Stimulated activated CD4-positive, alpha-beta T cell treated with anti-CD3 and anti-CD28 coated beads, Interleukin-4, amount 100 ng/mL, for 1 hour (primary cell): ENCODE results near the gene ULK4.
"Not testable (repeated sequence)": the region's sequence is repeated elsewhere in the genome, so short reads cannot be mapped to it uniquely, and the experiment has no call there.

ENCODE experiments used
- DNase-seq: peaks from one replicate; pipeline ENCODE4 v3.0.0-alpha.2; 2020

Gene ULK4

GRCh38 chr3:41478278-41478677 lies 483.6 kb downstream of the ULK4 start:
- no peak for DNase-seq

GRCh38 chr3:41477399-41478014 lies 484.4 kb downstream of the ULK4 start:
- no peak for DNase-seq

DNA sequence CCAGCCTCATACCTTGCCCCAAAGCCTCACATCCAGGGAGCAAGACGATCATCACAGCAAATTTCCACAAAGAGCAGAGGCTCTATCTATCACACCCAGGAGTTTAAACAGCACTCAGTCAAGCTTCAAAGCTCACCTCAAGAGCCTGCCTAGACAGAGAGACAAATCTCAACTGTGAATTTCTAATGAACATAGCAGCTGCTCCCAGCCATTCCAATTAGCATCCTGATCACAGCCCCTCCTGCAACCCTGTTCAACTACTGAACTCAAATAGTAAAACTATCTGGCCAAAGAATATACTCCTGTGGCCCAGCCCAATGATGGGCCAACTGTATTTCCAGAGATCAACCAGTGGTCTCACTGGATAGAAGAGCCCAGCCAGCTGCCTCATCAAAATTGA lies 492.8 kb downstream of the ULK4 start:
- no peak for DNase-seq

- no peak for DNase-seq
Observed at GRCh38 chr3:41467481-41467880, 494.4 kb downstream of the ULK4 start.

- no peak for DNase-seq
Observed at GRCh38 chr3:41464858-41465257, 497.0 kb downstream of the ULK4 start.

DNA sequence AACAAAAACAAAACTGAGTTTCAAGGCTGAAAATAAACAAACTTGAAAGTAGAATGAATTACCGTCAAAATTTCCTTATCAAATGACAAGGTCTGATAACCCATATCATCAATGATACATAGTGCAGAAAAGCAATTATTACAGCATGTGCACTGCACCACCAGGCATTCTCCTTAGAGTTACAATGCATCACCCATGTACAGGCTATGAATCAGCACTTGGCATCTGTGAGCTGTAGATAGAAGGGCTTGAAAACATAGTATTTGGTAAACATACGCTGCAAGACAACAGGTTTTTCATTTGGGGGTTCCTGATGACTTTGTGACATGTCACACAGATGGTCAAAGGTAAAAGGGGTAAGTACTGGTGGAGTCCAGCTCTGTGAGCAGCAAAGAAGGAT lies 497.5 kb downstream of the ULK4 start:
- no peak for DNase-seq

DNA sequence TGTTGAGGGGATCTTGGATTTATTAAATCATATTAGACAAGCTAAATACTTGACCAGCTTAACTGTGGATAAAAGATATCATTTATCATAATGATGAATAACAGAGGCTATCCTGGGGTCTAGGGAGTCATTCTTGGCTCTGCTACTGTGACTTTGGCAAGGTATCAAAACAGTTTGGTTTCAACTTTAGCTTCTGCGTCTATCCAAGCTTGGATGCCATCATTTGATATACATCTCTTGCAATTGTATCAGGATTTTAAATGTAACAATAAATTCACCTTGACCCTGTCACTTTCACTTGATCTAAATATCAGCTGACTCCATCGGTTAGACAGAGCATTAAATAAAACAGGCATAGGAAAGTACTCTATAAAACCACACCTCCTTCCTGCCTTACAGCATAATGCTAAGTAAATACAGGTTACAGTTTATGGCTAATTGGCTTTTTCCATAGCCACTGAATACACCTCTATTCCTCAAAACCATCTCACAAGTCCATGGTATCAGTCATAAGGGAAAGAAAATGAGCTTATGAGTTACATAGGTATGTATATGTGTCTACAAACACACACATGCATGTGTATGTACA lies 499.7 kb downstream of the ULK4 start:
- DNase-seq: no peak

DNA sequence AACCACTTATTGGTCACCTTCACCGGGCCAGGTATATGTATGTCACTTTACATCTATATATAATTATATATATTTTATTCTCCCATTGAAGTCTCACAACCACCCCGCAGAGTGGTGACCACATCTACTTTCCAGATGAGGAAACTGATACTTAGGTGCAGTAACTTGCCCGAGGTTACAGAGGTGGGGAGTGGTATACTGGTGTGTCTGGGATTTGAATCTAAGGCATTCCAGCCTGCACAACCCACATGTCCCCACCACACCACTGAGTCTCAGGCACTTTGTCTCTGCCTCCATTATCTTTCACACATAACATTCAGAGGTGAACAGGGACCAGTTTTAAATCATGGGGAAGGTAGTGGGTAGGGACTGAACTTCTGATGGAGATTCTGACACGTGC lies 501.2 kb downstream of the ULK4 start:
- no peak for DNase-seq

- no peak for DNase-seq
Observed at GRCh38 chr3:41457176-41457575, 504.7 kb downstream of the ULK4 start.

DNA sequence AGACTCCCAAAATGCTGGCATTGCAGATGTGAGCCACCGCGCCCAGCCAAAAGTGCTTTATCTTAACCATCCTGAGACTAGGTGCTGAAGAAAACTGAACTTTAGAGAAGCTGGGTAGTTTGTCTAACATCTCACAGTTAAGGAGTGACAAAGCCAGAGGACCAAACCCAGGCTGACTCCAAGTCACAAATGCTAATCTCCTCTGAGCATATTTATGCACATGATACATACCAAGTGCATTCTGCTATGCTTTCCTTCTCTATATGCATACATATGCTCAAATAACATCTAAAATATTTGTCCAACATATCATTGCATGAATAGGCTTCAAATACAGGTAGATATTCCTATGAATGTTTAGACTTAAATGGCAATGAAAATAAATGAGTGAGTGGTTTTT lies 505.7 kb downstream of the ULK4 start:
- DNase-seq: no peak

GRCh38 chr3:41453618-41454017 lies 508.3 kb downstream of the ULK4 start:
- not testable (repeated sequence) for DNase-seq

- DNase-seq: no peak
Observed at GRCh38 chr3:41450416-41451231, 511.3 kb downstream of the ULK4 start.

DNA sequence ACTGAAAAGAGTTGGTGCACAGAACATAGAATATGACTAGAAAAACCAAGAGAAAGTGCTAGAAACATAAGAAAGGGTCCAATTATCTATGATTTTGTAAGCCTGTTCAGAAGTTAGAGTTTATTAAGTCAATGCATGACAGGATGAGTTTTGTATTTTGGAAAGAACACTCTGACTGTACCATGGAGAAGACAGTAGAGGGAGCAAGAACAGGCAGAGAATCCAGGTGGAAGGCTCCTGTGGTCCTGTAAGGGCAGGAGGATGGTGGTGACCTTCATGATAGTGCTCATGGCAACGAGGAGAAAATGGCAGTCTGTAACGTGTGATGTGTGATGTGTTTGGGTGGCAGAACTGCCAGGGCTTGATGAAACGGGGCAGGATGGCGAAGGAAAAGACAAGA lies 513.5 kb downstream of the ULK4 start:
- no peak for DNase-seq

- no peak for DNase-seq
Observed at GRCh38 chr3:41447701-41448100, 514.2 kb downstream of the ULK4 start.

DNA sequence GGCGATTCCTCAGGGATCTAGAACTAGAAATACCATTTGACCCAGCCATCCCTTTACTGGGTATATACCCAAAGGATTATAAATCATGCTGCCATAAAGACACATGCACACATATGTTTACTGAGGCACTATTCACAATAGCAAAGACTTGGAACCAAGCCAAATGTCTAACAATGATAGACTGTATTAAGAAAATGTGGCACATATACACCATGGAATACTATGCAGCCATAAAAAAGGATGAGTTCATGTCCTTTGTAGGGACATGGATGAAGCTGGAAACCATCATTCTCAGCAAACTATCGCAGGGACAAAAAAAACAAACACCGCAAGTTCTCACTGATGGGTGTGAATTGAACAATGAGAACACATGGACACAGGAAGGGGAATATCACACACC lies 515.6 kb downstream of the ULK4 start:
- not testable (repeated sequence) for DNase-seq

DNA sequence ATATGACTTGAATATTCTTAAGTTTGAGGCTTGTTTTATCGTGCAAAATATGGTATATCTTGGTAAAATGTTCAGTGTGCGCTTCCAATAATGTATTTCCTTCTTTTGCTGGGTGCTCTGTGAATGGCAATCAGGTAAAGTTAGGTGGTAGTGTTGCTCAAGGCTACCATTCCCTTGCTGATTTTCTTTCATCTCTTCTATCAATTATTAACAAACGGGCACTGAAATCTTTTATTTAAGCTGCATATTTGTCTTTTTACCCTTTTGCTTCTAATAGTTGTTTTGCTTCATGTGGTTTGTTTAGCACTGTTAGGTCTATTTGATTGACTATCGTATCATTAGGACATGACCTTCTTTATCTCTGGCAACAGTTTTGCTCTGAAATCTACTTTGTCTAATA lies 520.3 kb downstream of the ULK4 start:
- DNase-seq: no peak

DNA sequence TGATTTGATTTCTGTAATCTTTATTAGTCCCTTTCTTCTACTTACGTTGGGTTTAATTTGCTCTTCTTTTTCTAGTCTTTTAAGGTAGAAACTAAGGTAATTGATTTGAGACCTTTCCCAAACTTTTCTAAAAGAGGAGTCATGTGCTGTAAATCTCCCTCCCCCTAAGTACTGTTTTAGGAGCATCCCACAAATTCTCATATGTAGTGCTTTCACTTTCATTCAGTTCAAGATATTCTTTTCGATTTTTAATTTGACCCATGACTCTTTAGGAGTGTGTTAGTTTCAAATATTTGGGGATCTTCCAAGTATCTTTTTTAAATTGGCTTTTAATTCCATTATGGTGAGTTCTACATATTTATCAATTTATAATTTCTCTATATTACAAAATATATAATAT lies 520.8 kb downstream of the ULK4 start:
- no peak for DNase-seq

- DNase-seq: no peak
Observed at GRCh38 chr3:41436983-41437382, 524.9 kb downstream of the ULK4 start.

DNA sequence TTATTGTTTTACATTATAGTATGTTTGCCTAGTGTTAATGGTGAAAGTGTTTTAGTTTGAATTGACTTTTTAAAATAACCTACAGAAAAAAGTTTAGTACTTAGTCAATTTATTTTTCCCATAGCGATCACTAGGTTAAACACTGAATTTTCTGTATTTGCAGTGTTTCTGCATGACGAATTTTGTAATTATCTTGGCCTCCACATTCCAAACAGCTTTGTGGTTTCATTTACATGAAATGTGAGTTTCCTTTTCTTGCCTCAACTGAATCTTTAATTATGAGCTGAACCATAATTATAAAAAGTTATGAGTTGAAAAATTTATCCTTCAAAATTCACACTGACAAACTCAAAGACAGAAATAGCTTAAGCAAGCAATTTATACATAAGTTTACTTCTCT lies 527.1 kb downstream of the ULK4 start:
- no peak for DNase-seq

- DNase-seq: no peak
Observed at GRCh38 chr3:41431386-41431785, 530.5 kb downstream of the ULK4 start.

DNA sequence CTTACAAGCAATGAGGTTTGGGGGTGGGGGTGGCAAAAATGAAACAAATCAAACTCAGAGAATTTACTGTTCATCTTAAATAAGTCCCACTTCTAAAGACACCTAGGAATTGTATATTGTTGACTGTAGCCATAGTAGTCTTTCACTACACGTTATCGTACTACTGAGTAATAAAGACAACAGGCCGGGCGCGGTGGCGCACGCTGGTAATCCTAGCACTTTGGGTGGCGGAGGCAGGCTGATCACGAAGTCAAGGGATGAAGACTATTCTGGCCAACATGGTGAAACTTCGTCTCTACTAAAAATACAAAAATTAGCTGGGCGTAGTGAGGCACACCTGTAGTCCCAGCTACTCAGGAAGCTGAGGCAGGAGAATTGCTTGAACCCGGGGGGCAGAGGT lies 531.0 kb downstream of the ULK4 start:
- no peak for DNase-seq

DNA sequence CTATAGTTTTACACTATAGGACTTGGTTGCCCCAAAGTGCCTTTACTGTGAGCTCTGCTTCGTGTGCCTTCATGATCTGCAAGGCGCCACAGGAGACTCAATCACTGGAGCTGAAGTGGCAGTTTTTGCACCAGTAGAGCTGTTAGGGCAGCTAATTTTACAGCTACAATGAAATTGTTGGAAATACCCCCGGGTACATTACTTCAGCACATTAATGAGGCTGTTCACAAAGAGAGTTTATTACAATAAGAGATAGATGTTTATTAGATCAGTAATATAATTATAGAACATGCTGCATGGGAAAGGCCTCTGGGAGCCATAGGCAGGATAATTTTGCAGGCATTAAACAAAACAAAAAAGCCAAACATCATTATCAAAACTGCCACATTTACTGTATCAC lies 531.5 kb downstream of the ULK4 start:
- DNase-seq: no peak

GRCh38 chr3:41426485-41426884 lies 535.4 kb downstream of the ULK4 start:
- DNase-seq: no peak

DNA sequence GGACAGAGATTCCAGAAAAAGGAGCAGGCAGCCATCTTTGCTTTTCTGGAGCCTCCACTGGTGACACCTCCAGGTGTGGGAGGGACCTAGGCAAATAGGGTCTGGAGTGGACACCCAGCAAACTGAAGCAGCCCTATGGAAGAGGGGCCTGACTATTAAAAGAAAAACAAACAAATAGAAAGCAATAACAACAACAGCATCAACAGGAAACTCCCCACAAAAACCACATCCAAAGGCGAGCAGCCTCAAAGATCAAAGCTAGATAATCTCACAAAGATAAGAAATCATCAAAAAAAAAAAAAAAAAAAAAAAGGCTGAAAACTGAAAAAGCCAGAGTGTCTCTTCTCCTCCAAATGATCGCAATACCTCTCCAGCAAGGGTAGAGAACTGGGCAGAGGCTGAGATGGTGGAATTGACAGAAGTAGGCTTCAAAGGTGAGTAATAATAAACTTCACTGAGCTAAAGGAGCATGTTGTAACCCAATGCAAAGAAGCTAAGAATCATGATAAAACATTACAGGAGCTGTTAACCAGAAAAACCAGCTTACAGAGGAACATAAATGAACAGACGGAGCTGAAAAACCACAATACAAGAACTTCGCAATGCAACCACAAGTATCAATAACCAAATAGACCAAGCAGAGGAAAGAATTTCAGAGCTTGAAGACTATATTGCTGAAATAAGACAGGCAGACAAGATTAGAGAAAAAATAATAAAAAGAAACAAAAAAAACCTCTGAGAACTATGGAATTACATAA lies 537.2 kb downstream of the ULK4 start:
- DNase-seq: no peak
